Mesothelial cell of epicardium (in vitro differentiated cells): ENCODE measurements around the gene PRPF6. TPM values are rescaled to one million over a fixed set of nuclear protein-coding genes. Genes with fewer than 3 reads are reported as not detected.

Experiments
- DNase-seq, 2 experiments: peaks; one replicate each; pipeline ENCODE4 v3.0.0; 2021; ENCODE audit warnings: low spot score in 2 of 2; ENCODE audit not compliant: unreplicated experiment in 2 of 2
- H3K27ac Mint-ChIP-seq: 2 replicates; pipeline ENCODE4 v1.8.0; 2021; ENCODE audit warnings: mixed read lengths
- H3K27me3 Mint-ChIP-seq: 2 replicates; pipeline ENCODE4 v1.8.0; 2021; ENCODE audit warnings: low read depth, mixed read lengths
- H3K36me3 Mint-ChIP-seq: 2 replicates; pipeline ENCODE4 v1.8.0; 2021; ENCODE audit warnings: mixed read lengths
- H3K4me1 Mint-ChIP-seq: 2 replicates; pipeline ENCODE4 v1.8.0; 2021; ENCODE audit warnings: mixed read lengths
- H3K4me3 Mint-ChIP-seq: 2 replicates; pipeline ENCODE4 v1.8.0; 2021; ENCODE audit warnings: mild to moderate bottlenecking, moderate library complexity, mixed read lengths
- H3K9me3 Mint-ChIP-seq: 2 replicates; pipeline ENCODE4 v1.8.0; 2021; ENCODE audit warnings: mixed read lengths
- CTCF ChIP-seq: fragments of 200-600 bp; sonication (generic); IDR thresholded peaks from one replicate; pipeline ENCODE4 v1.5.0; 2021; ENCODE audit warnings: antibody characterized with exemption; ENCODE audit not compliant: unreplicated experiment
- total RNA-seq: library from RNA; stranded (reverse); gene quantifications from 3 replicates; pipeline ENCODE4 v1.2.1, GENCODE V29; 2021

The PRPF6 gene
- total RNA-seq, 1 donor from 2014 or later = 65.9 TPM

GRCh38 chr20:63953764-63954429 lies 27.0 kb upstream of the PRPF6 start:
- H3K36me3 Mint-ChIP-seq = no peaks in the 10 kb centered on the region
- no peak overlapping the region for H3K27ac Mint-ChIP-seq
- DNase-seq = no peak
- H3K4me3 Mint-ChIP-seq = peak overlapping the region; percentile 78
- TF ChIP-seq CTCF = no peak
- peaks cover 32% of the 10 kb centered on the region for H3K4me1 Mint-ChIP-seq
- no peaks in the 10 kb centered on the region for H3K9me3 Mint-ChIP-seq
- H3K27me3 Mint-ChIP-seq = no peaks in the 10 kb centered on the region

- Mint-ChIP-seq H3K4me3 (peak overlapping the region; percentile 78), H3K27ac (peak overlapping the region; percentile 69), H3K4me1 (peaks cover 21% of the 10 kb centered on the region), H3K27me3 (no peaks in the 10 kb centered on the region), H3K36me3 (peaks cover 2% of the 10 kb centered on the region), H3K9me3 (no peaks in the 10 kb centered on the region)
- TF ChIP-seq CTCF = no peak
- no peak for DNase-seq
Measured at GRCh38 chr20:63955281-63955826, 25.6 kb upstream of the PRPF6 start.

- Mint-ChIP-seq H3K4me1 (peaks cover 21% of the 10 kb centered on the region), H3K4me3 (peak within 1 kb of the TSS; percentile 78), H3K27me3 (no peaks in the 10 kb centered on the region), H3K27ac (peak within 1 kb of the TSS; percentile 75), H3K9me3 (no peaks in the 10 kb centered on the region), H3K36me3 (peaks cover 2% of the 10 kb centered on the region)
- DNase-seq = peak; percentile 86 to 91
- TF ChIP-seq CTCF = no peak
Measured at GRCh38 chr20:63955827-63956663, 24.9 kb upstream of the PRPF6 start, which contains the start of gene UCKL1. UCKL1 (minus strand) TSS chr20:63956416; CDS start chr20:63956372, 44 bp downstream.

- Mint-ChIP-seq H3K36me3 (peaks cover 4% of the 10 kb centered on the region), H3K27me3 (no peaks in the 10 kb centered on the region), H3K4me1 (peaks cover 21% of the 10 kb centered on the region), H3K4me3 (peak overlapping the region; percentile 75), H3K27ac (peak overlapping the region; percentile 75), H3K9me3 (no peaks in the 10 kb centered on the region)
- DNase-seq = no peak
- no peak for TF ChIP-seq CTCF
Measured at GRCh38 chr20:63956664-63957003, 24.3 kb upstream of the PRPF6 start.

- Mint-ChIP-seq H3K4me3 (peak overlapping the region; percentile 75), H3K9me3 (no peaks in the 10 kb centered on the region), H3K36me3 (peaks cover 6% of the 10 kb centered on the region), H3K4me1 (peaks cover 21% of the 10 kb centered on the region), H3K27me3 (no peaks in the 10 kb centered on the region), H3K27ac (peak overlapping the region; percentile 67)
- no peak for TF ChIP-seq CTCF
- no peak for DNase-seq
Measured at GRCh38 chr20:63957004-63957689, 23.8 kb upstream of the PRPF6 start.
